ENCODE data around the gene RO60.

Gene RO60

GRCh38 chr1:193058529-193059281 is 707 bp upstream of the RO60 start:
- no peak for TF ChIP-seq CTCF (IDR thresholded peaks at IDR 0.05; ENCODE audit: borderline replicate concordance, extremely low read depth, low read length, poor library complexity, severe bottlenecking)
- no peak for TF ChIP-seq EZH2 (IDR thresholded peaks at IDR 0.05; ENCODE audit: borderline replicate concordance, low read depth, low read length, severe bottlenecking)
- Histone ChIP-seq H3K27ac (ENCODE audit: low read length) (peak overlapping the region; percentile 83), H4K20me1 (ENCODE audit: insufficient read depth, low read length) (peaks cover 31% of the 10 kb centered on the region; the same call in 1 of the 2 replicates), H3K27me3 (ENCODE audit: insufficient read depth, low read length, poor library complexity) (no peaks in the 10 kb centered on the region), H3K36me3 (ENCODE audit: insufficient read depth, low read length) (peaks cover 7% of the 10 kb centered on the region), H2AFZ (ENCODE audit: low read depth, low read length) (peak overlapping the region; percentile 78), H3K4me2 (ENCODE audit: insufficient read depth, low read length) (peak overlapping the region; percentile 76), H3K9me3 (ENCODE audit: insufficient read depth, low read length, severe bottlenecking) (no peaks in the 10 kb centered on the region), H3K9ac (ENCODE audit: low read depth, low read length) (peak overlapping the region; percentile 87), H3K4me1 (ENCODE audit: insufficient read depth, low read length) (peaks cover 47% of the 10 kb centered on the region), H3K4me3 (ENCODE audit: low read depth in 1 of 2, low read length in 2 of 2) (peak overlapping the region; percentile 55 to 93; a peak in 3 of 4 replicates), H3K79me2 (ENCODE audit: insufficient read depth, low read length) (peaks cover 98% of the 10 kb centered on the region)
- ATAC-seq (ENCODE audit: insufficient read depth, low read depth) (peak; percentile 41), DNase-seq (peak; percentile 66)

GRCh38 chr1:193060115-193060403 is 647 bp downstream of the RO60 start:
- peaks cover 98% of the 10 kb centered on the region for H3K79me2 ChIP-seq (ENCODE audit: insufficient read depth, low read length)
- peak overlapping the region; percentile 87 for H3K9ac ChIP-seq (ENCODE audit: low read depth, low read length)
- peak overlapping the region; percentile 95 for H2AFZ ChIP-seq (ENCODE audit: low read depth, low read length)
- H3K36me3 ChIP-seq (ENCODE audit: insufficient read depth, low read length) = peaks cover 3% of the 10 kb centered on the region; the same call in 1 of the 2 replicates
- peak overlapping the region; percentile 73 to 93 for H3K4me3 ChIP-seq (ENCODE audit: low read depth in 1 of 2, low read length in 2 of 2)
- DNase-seq = no peak
- TF ChIP-seq EZH2 (IDR thresholded peaks at IDR 0.05; ENCODE audit: borderline replicate concordance, low read depth, low read length, severe bottlenecking) (no peak), CTCF (IDR thresholded peaks at IDR 0.05; ENCODE audit: borderline replicate concordance, extremely low read depth, low read length, poor library complexity, severe bottlenecking) (no peak)
- H3K4me1 ChIP-seq (ENCODE audit: insufficient read depth, low read length) = peaks cover 47% of the 10 kb centered on the region
- H4K20me1 ChIP-seq (ENCODE audit: insufficient read depth, low read length) = peaks cover 29% of the 10 kb centered on the region; the same call in 1 of the 2 replicates
- no peaks in the 10 kb centered on the region for H3K27me3 ChIP-seq (ENCODE audit: insufficient read depth, low read length, poor library complexity)
- no peaks in the 10 kb centered on the region for H3K9me3 ChIP-seq (ENCODE audit: insufficient read depth, low read length, severe bottlenecking)
- peak overlapping the region; percentile 88 for H3K27ac ChIP-seq (ENCODE audit: low read length)
- ATAC-seq (ENCODE audit: insufficient read depth, low read depth) = no peak
- peak overlapping the region; percentile 73 for H3K4me2 ChIP-seq (ENCODE audit: insufficient read depth, low read length)

GRCh38 chr1:193060406-193060805 is 994 bp downstream of the RO60 start:
- TF ChIP-seq CTCF (IDR thresholded peaks at IDR 0.05; ENCODE audit: borderline replicate concordance, extremely low read depth, low read length, poor library complexity, severe bottlenecking) (no peak), EZH2 (IDR thresholded peaks at IDR 0.05; ENCODE audit: borderline replicate concordance, low read depth, low read length, severe bottlenecking) (no peak)
- H3K4me1 ChIP-seq (ENCODE audit: insufficient read depth, low read length) = peaks cover 47% of the 10 kb centered on the region

More at GRCh38 chr1:193060406-193060805, 994 bp downstream of the RO60 start:
- Histone ChIP-seq H3K4me2 (ENCODE audit: insufficient read depth, low read length) (peak overlapping the region; percentile 73), H3K27ac (ENCODE audit: low read length) (peak overlapping the region; percentile 88; the same call in 1 of the 2 replicates), H3K4me3 (ENCODE audit: low read depth in 1 of 2, low read length in 2 of 2) (peak overlapping the region; percentile 73 to 93), H3K27me3 (ENCODE audit: insufficient read depth, low read length, poor library complexity) (no peaks in the 10 kb centered on the region), H4K20me1 (ENCODE audit: insufficient read depth, low read length) (peaks cover 25% of the 10 kb centered on the region; the same call in 1 of the 2 replicates), H3K9me3 (ENCODE audit: insufficient read depth, low read length, severe bottlenecking) (no peaks in the 10 kb centered on the region), H2AFZ (ENCODE audit: low read depth, low read length) (peak overlapping the region; percentile 95), H3K9ac (ENCODE audit: low read depth, low read length) (peak overlapping the region; percentile 87), H3K36me3 (ENCODE audit: insufficient read depth, low read length) (peaks cover 2% of the 10 kb centered on the region; the same call in 1 of the 2 replicates), H3K79me2 (ENCODE audit: insufficient read depth, low read length) (peaks cover 98% of the 10 kb centered on the region)
- no peak for DNase-seq
- no peak for ATAC-seq (ENCODE audit: insufficient read depth, low read depth)

Measured in DND-41 (cell line).